K562 (cell line): Measurements from ENCODE around the gene KBTBD2. TPM values are rescaled to one million over a fixed set of nuclear protein-coding genes. Genes with fewer than 3 reads are reported as not detected.
A peak's percentile ranks its signal among the peaks of the same experiment; 100 is the strongest.

Experiments used
- ARID1B ChIP-seq: fragments of 450-650 bp; IDR thresholded peaks from 2 replicates; pipeline ENCODE4 v1.6.1; 2016; ENCODE audit warnings: antibody characterized with exemption, mild to moderate bottlenecking, inconsistent platforms
- CSDE1 ChIP-seq, 2 experiments: fragments of 450-650 bp; IDR thresholded peaks; 2 replicates each; pipeline ENCODE4 v1.6.1; 2016; ENCODE audit warnings: mild to moderate bottlenecking in 1 of 2
- E2F8 ChIP-seq: fragments of 450-650 bp; IDR thresholded peaks from 2 replicates; pipeline ENCODE4 v1.7.1; 2018; ENCODE audit warnings: mild to moderate bottlenecking, low read depth; ENCODE audit not compliant: partially characterized antibody
- FOSL1 ChIP-seq: fragments of 200-800 bp; sonication (Bioruptor generic); conservative IDR thresholded peaks from 2 replicates; pipeline ENCODE4 v1.6.1; 2016; ENCODE audit warnings: missing genetic modification characterization, missing compliant biosample characterization
- FOXM1 ChIP-seq, 2 experiments: fragments of 450-650 bp in 1 of 2; sonication (generic) in 1 of 2; formaldehyde crosslinking in 1 of 2; IDR thresholded peaks; 2 replicates each; pipeline versions ENCODE4 v1.6.1 to v1.9.0; 2017 to 2022; ENCODE audit warnings: low read depth in 2 of 2, mild to moderate bottlenecking in 2 of 2, missing genetic modification reagents in 1 of 2, moderate library complexity in 1 of 2
- GTF2E2 ChIP-seq: fragments of 200-800 bp; sonication (Bioruptor generic); IDR thresholded peaks from 2 replicates; pipeline ENCODE4 v1.6.1; 2016; ENCODE audit warnings: missing genetic modification characterization, missing compliant biosample characterization
- KAT7 ChIP-seq: sonication (generic); formaldehyde crosslinking; IDR thresholded peaks from 2 replicates; pipeline ENCODE4 v1.8.0; 2022; ENCODE audit warnings: missing genetic modification reagents, mild to moderate bottlenecking, borderline replicate concordance
- MLX ChIP-seq, 2 experiments: fragments of 450-650 bp in 1 of 2; sonication (generic) in 1 of 2; formaldehyde crosslinking; conservative IDR thresholded peaks; 2 replicates each; pipeline versions ENCODE4 v1.4.0 to v1.8.1; 2020 to 2022; ENCODE audit warnings: mild to moderate bottlenecking in 1 of 2, missing genetic modification reagents in 1 of 2
- MTA2 ChIP-seq: fragments of 450-650 bp; IDR thresholded peaks from 2 replicates; pipeline ENCODE4 v1.6.1; 2016; ENCODE audit warnings: low read depth
- MTA3 ChIP-seq: fragments of 450-650 bp; formaldehyde crosslinking; IDR thresholded peaks from 2 replicates; pipeline ENCODE4 v1.6.1; 2017; ENCODE audit warnings: mild to moderate bottlenecking, borderline replicate concordance
- NFIC ChIP-seq: fragments of 450-650 bp; IDR thresholded peaks from 2 replicates; pipeline ENCODE4 v1.6.1; 2017; ENCODE audit warnings: mild to moderate bottlenecking, inconsistent platforms
- NR4A1 ChIP-seq, 2 experiments: fragments of 250-450 bp in 1 of 2; fragments of 450-650 bp in 1 of 2; sonication (Bioruptor Pico) in 1 of 2; IDR thresholded peaks; 2 replicates each; pipeline versions ENCODE4 v1.4.0 to v1.6.1; 2016 to 2020; ENCODE audit warnings: mild to moderate bottlenecking in 2 of 2, missing compliant biosample characterization in 1 of 2, missing genetic modification characterization in 1 of 2, moderate library complexity in 1 of 2
- RBFOX2 ChIP-seq: fragments of 200-400 bp; formaldehyde crosslinking; IDR thresholded peaks from 2 replicates; pipeline ENCODE4 v1.6.1; 2017; ENCODE audit warnings: low read depth, mild to moderate bottlenecking, low read length, moderate library complexity
- RBM15 ChIP-seq: fragments of 200-400 bp; formaldehyde crosslinking; IDR thresholded peaks from 2 replicates; pipeline ENCODE4 v1.6.1; 2018; ENCODE audit warnings: mild to moderate bottlenecking, low read length, moderate library complexity; ENCODE audit not compliant: insufficient read depth
- RHOXF2B ChIP-seq: fragments of 250-450 bp; sonication (Bioruptor Pico); conservative IDR thresholded peaks from 2 replicates; pipeline ENCODE4 v1.5.1; 2021
- ZFP30 ChIP-seq: fragments of 250-450 bp; sonication (Bioruptor Pico); IDR thresholded peaks from 2 replicates; pipeline ENCODE4 v1.8.0; 2022; ENCODE audit warnings: moderate library complexity, mild to moderate bottlenecking, inconsistent platforms, borderline replicate concordance
- ZKSCAN8 ChIP-seq: fragments of 200-800 bp; sonication (Bioruptor generic); IDR thresholded peaks from 2 replicates; pipeline ENCODE4 v1.6.1; 2016; ENCODE audit warnings: missing genetic modification characterization, missing compliant biosample characterization
- ZNF140 ChIP-seq: fragments of 250-450 bp; sonication (Bioruptor Pico); IDR thresholded peaks from 2 replicates; pipeline ENCODE4 v1.8.0; 2021; ENCODE audit warnings: moderate library complexity, mild to moderate bottlenecking, inconsistent platforms
- ZNF175 ChIP-seq: fragments of 200-800 bp; sonication (Bioruptor generic); IDR thresholded peaks from 2 replicates; pipeline ENCODE4 v1.6.1; 2016; ENCODE audit warnings: low read depth, mild to moderate bottlenecking, missing genetic modification characterization, missing compliant biosample characterization
- ZNF23 ChIP-seq: fragments of 250-450 bp; sonication (Bioruptor Pico); IDR thresholded peaks from 2 replicates; pipeline ENCODE4 v1.4.0; 2020; ENCODE audit warnings: mild to moderate bottlenecking
- ZNF75A ChIP-seq: fragments of 450-650 bp; formaldehyde crosslinking; IDR thresholded peaks from 2 replicates; pipeline ENCODE4 v1.4.0; 2020; ENCODE audit warnings: mild to moderate bottlenecking
- polyA plus RNA-seq, 8 experiments: library from polyadenylated mRNA; depleted of rRNA in 4 of 8; stranded (reverse) in 5 of 8; unstranded in 3 of 8; fragments of >200 nt; fragmentation: Nextera tagmentation in 2 of 8; fragmentation: Illumina TruSeq in 1 of 8; extraction: Ambion mirVana in 2 of 8; extraction: Trizol in 1 of 8; gene quantifications; 2 replicates each; pipeline versions ENCODE4 v1.2.1 to v1.2.3, GENCODE V29; 2011 to 2014; ENCODE audit warnings: inconsistent platforms in 1 of 8, missing spikeins in 1 of 8
- total RNA-seq, 7 experiments: library from RNA; depleted of rRNA in 6 of 7; stranded (reverse); fragments of >200 nt in 6 of 7; fragmentation: Illumina TruSeq in 2 of 7; extraction: Trizol in 2 of 7; gene quantifications; 2 replicates each; pipeline versions ENCODE4 v1.2.1 to v1.2.3, GENCODE V29; 2011 to 2021; ENCODE audit warnings: low replicate concordance in 1 of 7
- TF ChIP-seq, protein P1 (sequence below): IDR thresholded peaks from 2 replicates; pipeline ENCODE4 v1.6.1; 2011; ENCODE audit not compliant: insufficient read length; ENCODE audit errors: extremely low read depth
- TF ChIP-seq, protein P2 (sequence below): fragments of 250-450 bp; sonication (Bioruptor Pico); IDR thresholded peaks from 2 replicates; pipeline ENCODE4 v1.8.0; 2021; ENCODE audit warnings: mild to moderate bottlenecking, moderate library complexity

The KBTBD2 gene
- total and polyA plus RNA-seq, 9 of the 15 experiments (the other 6 are each of a cell fraction or from before 2014, with no cell fraction given) = 22.8 to 62.2 (median 30.8) TPM

DNA sequence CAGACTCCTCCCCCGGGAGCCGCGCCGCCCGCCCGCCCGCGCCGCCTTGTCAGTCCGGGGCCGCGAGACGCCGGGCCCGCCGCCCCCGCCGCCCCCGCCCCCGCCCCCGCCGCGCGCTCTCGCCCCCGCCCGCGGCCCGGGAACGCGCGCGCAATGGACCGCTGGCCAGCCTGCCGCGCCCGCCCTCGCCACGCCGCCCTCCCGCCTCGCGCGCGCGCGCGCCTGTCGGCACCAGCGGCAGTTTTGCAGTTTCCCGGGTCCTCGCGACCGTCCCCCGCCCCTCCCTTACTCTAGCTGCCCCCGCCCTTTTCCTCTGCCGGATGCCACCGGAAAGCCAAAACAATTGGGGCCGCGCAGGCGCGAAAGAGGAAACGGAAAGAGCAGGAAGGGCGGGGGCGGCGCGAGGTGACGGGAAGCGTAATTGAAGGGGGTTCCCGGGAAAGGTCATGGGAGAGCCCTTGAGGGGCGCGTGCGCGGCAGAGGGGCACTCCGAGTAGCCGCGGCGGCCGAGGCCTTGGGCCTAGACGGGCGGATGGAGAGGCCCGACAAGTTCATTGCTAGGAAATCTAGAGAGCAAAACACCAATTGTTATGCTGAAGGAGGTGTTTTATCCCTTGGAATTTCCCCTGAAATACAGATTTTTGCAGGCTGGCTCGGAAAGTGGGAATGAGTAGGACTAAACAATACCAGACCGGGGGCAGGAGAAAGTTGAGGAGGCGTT lies 400 bp upstream of the KBTBD2 start (continued):
- TF ChIP-seq RBFOX2 (peak; percentile 84), FOXM1 (IDR thresholded peaks at IDR 0.05; ENCODE audit: low read depth) (no peak), FOXM1 (CRISPR knock-in tag; IDR thresholded peaks at IDR 0.05; ENCODE audit: low read depth) (no peak; the same call in 1 of the 2 replicates), ZNF23 (CRISPR knock-in tag) (no peak), MTA2 (no peak), ZNF175 (CRISPR knock-in tag) (peak; percentile 73), RBM15 (no peak), ARID1B (no peak; the same call in 1 of the 2 replicates), RHOXF2B (CRISPR knock-in tag) (no peak), GTF2E2 (tag) (no peak; the same call in 1 of the 2 replicates), NFIC (no peak), FOSL1 (tag) (peak; percentile 3), ZNF140 (no peak), ZKSCAN8 (CRISPR knock-in tag) (no peak), KAT7 (CRISPR knock-in tag) (no peak), MLX (CRISPR knock-in tag; conservative IDR thresholded peaks at IDR 0.05) (no peak), E2F8 (peak; percentile 65), ZNF75A (no peak), NR4A1 (CRISPR knock-in tag; IDR thresholded peaks at IDR 0.05) (no peak), NR4A1 (tag; IDR thresholded peaks at IDR 0.05) (0 out of 2 replicates have a peak, but pooled peaks have one; percentile 34), MTA3 (no peak), CSDE1 (IDR thresholded peaks at IDR 0.05) (no peak), ZFP30 (no peak)
- TF ChIP-seq, protein P1, sequence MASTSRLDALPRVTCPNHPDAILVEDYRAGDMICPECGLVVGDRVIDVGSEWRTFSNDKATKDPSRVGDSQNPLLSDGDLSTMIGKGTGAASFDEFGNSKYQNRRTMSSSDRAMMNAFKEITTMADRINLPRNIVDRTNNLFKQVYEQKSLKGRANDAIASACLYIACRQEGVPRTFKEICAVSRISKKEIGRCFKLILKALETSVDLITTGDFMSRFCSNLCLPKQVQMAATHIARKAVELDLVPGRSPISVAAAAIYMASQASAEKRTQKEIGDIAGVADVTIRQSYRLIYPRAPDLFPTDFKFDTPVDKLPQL = no peak
- TF ChIP-seq, protein P2, sequence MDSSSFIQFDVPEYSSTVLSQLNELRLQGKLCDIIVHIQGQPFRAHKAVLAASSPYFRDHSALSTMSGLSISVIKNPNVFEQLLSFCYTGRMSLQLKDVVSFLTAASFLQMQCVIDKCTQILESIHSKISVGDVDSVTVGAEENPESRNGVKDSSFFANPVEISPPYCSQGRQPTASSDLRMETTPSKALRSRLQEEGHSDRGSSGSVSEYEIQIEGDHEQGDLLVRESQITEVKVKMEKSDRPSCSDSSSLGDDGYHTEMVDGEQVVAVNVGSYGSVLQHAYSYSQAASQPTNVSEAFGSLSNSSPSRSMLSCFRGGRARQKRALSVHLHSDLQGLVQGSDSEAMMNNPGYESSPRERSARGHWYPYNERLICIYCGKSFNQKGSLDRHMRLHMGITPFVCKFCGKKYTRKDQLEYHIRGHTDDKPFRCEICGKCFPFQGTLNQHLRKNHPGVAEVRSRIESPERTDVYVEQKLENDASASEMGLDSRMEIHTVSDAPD (CRISPR knock-in tag) = no peak
